ENCODE results near the gene FOXF2.

GRCh38 chr6:1404713-1405098, 15.3 kb downstream of the FOXF2 start:
- TF ChIP-seq TAF1 (IDR thresholded peaks at IDR 0.05; ENCODE audit: borderline replicate concordance, low read depth, low read length) (no peak), FOS (IDR thresholded peaks at IDR 0.05; ENCODE audit: borderline replicate concordance, extremely low read depth, insufficient read length) (no peak), RAD21 (IDR thresholded peaks at IDR 0.05; ENCODE audit: insufficient read depth, low read depth, low read length) (no peak), MYC (IDR thresholded peaks at IDR 0.05; ENCODE audit: insufficient read depth, insufficient read length, insufficient replicate concordance, low read length, severe bottlenecking) (no peak), POLR2AphosphoS5 (IDR thresholded peaks at IDR 0.05; ENCODE audit: low read length) (no peak), FOXK2 (IDR thresholded peaks at IDR 0.05) (no peak), SMARCA5 (IDR thresholded peaks at IDR 0.05) (no peak)
